Melanocyte of skin (primary cell): ENCODE data around the gene FREY1. TPM values are rescaled to one million over a fixed set of nuclear protein-coding genes. Genes with fewer than 3 reads are reported as not detected.

Experiments
- total RNA-seq, 2 donors: library from RNA; depleted of rRNA; stranded (reverse); fragments of >200 nt; gene quantifications; 2 replicates each; pipeline ENCODE4 v1.2.3, GENCODE V29; 2012

Gene FREY1, protein sequence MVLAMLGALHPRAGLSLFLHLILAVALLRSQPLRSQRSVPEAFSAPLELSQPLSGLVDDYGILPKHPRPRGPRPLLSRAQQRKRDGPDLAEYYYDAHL
- total RNA-seq = under 1 TPM; 0.33 to 0.34 TPM

DNA sequence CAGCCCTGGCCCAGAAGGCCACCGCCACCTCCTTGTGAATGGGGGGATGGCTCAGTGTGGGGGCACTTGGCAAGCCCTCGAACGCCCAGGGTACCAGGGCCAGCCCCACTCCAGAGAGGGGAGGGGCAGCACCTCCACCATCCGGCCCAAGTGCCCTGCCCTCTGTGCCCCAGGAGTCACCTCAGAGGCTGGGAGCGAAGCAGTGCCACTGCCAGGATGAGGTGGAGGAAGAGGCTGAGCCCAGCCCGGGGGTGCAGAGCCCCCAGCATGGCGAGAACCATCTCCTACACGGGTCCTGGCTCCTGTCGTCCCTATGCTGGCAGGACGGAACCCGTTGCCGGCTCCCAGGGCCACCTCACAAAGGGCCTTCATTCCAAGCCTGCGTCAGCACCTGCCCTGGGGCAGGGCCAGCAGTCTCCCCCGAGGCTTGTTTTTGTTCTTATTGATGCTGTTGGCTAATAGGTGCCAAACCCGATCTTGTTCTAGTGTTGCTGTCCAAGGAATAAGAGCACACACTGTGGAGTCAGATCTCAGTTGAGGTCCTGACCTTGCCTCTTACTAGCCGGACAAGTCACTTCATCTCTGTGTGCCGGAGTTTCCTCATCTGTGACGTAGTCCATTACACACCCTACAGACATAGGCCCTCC, at the start of gene FREY1:
Gene FREY1, minus strand, starts transcription at position 307 of the 647 bp plus-strand sequence. Its CDS starts 26 bp downstream, at position 281.

GRCh38 chr11:45922425-45923082, 15.5 kb upstream of the FREY1 start, which contains the start of gene LARGE2:
Gene LARGE2 (plus strand): TSS chr11:45922656. CDS start chr11:45922883, 227 bp downstream.

GRCh38 chr11:45917623-45918330, 10.7 kb upstream of the FREY1 start, which contains the start of gene PEX16:
Gene PEX16 (minus strand): TSS chr11:45917877. CDS start chr11:45917811, 66 bp downstream.

GRCh38 chr11:45885274-45885920, 21.7 kb downstream of the FREY1 start, which contains the start of gene MAPK8IP1:
Gene MAPK8IP1 (plus strand): TSS chr11:45885651. CDS start chr11:45885821, 170 bp downstream.

Other genes starting within 250 kb of the FREY1 start
- gene CHST1, start 241.6 kb downstream of the FREY1 start, total RNA-seq = not detected
- gene SLC35C1, start 102.1 kb downstream of the FREY1 start, total RNA-seq = 1 to 10 TPM; 6.2 to 9.7 TPM
- gene CRY2, start 59.8 kb downstream of the FREY1 start, total RNA-seq = 1 to 10 TPM; 8.3 to 10.0 TPM
- gene MAPK8IP1, start 21.6 kb downstream of the FREY1 start, total RNA-seq = 1 to 10 TPM; 1.7 to 5.9 TPM
- 10 to 100 TPM; 26.5 to 34.0 TPM for gene PEX16, start 10.6 kb upstream of the FREY1 start, total RNA-seq
- gene LARGE2, start 15.4 kb upstream of the FREY1 start, total RNA-seq = not detected
- 10 to 100 TPM in 1 of 2 donors, 1 to 10 TPM in 1; 10.0 to 11.4 TPM for gene PHF21A, start 214.2 kb upstream of the FREY1 start, total RNA-seq